Stimulated activated CD8-positive, alpha-beta memory T cell treated with anti-CD3 and anti-CD28 coated beads, Interleukin-2, amount 100 ng/mL, for 1 hour (primary cell): Measurements from ENCODE around the gene SLC30A5.

Experiments
- DNase-seq, 2 donors: peaks; one replicate each; pipeline ENCODE4 v3.0.0-alpha.2; 2020; ENCODE audit warnings: low read depth in 2 of 2

Gene SLC30A5

DNA sequence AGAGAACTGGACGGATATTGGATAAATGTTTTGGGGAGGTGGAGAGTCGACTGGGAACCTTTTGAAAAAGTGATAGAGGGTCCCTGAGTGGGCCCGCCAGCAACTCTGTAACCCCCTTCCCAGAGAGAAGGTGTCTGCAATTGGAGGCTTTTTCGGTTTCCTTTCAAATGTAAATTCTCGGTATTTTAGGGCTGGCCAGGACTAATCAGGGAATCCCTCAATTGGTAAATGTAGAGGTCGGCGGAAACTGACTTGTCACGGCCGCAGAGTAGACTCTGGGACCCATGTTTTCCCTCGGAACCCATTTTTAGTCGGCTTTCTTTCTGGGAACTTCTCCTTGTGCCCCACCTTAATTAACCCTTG is 73.7 kb downstream of the SLC30A5 start:
- no peak for DNase-seq

DNA sequence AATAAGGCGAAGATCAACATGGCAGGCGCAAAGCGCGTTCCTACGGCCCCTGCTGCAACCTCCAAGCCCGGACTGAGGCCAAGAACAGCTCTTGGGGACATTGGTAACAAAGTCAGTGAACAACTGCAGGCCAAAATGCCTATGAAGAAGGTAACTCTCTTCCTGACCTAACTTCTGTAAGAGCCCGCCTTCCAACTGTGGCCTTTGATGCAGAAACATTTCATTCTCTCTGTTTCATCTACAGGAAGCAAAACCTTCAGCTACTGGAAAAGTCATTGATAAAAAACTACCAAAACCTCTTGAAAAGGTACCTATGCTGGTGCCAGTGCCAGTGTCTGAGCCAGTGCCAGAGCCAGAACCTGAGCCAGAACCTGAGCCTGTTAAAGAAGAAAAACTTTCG is 74.1 kb downstream of the SLC30A5 start:
- DNase-seq, result no peak

DNA sequence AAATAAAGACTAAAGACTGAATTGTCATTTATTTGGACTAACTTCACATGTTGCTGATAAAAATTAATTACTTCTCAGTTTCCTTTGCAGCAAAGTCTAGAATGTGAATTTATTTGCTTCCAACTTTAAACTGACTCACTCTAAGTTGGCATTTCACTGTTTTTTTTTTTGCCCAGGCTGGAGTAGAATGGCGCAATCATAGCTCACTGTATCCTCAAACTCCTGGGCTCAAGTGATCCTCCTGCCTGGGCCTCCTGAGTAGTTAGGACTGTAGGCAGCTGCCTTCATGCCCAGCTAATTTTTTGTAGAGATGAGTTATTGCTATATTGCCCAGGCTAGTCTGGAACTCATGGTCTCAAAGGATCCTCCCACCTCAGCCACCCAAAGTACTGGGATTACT is 76.7 kb downstream of the SLC30A5 start:
- DNase-seq, result no peak

DNA sequence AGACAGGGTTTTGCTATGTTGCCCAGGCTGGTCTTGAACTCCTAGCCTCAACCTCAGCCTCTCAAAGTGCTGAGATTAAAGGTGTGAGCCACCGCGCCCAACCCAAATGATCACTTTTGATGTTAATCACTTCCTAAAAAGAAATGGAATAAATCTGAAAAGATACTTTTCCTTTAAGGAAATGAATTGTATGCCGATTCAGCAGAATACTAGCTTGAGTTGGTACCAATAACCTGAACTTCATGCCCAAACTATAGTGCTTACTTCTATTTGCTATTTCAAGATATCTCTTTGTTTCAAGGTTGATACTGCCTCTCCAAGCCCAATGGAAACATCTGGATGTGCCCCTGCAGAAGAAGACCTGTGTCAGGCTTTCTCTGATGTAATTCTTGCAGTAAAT is 77.2 kb downstream of the SLC30A5 start:
- no peak for DNase-seq
